Esophagus muscularis mucosa (tissue), 4 donors: Measurements from ENCODE around the gene SLC25A22.

ENCODE experiments used
- EP300 ChIP-seq: sonication (generic); formaldehyde crosslinking; IDR thresholded peaks from one replicate; pipeline ENCODE4 v1.6.1; 2017; ENCODE audit warnings: antibody characterized with exemption
- POLR2A ChIP-seq: fragments of 450-650 bp; IDR thresholded peaks from one replicate; pipeline ENCODE4 v1.6.1; 2017; ENCODE audit warnings: antibody characterized with exemption, moderate library complexity, mild to moderate bottlenecking, low read depth
- TF ChIP-seq, protein P1 (sequence below), 3 experiments: fragments of 200-600 bp in 2 of 3; fragments of 450-650 bp in 1 of 3; sonication (generic) in 2 of 3; IDR thresholded peaks; one replicate each; pipeline ENCODE4 v1.5.1; 2017 to 2019; ENCODE audit warnings: antibody characterized with exemption in 3 of 3, mild to moderate bottlenecking in 2 of 3, moderate library complexity in 1 of 3

DNA sequence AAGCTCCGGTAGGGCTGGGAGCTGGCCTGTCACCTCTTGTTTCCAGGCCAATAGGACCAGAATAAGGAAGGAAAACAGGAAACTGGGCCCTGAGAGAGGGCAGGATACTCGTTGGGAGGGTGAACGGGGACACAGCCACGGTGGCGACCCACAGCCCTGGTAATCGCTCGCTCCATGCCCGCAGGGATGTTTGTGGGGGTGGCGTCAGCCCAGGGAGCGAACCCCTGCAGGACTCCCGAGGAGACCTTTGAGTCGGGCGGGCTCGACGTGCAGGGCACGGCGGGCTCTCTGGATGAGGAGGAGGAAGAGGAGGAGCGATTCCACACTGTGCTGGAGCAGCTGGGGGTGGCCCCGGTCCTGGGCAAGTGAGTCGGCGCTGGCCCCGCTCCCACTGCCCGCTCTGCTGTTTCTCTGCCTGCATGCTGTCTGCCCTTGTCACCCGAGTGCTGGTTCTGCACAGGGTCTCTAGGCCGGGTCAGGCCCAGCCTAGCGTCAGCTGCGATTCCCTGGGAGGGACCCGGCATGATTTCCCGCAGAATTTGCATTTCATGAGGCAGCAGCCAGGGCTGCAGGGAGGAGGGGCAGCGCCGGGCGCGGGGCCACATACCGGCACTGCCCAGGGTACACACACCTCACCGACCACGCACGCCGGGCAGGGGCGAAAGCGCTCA lies 31.2 kb upstream of the SLC25A22 start:
- TF ChIP-seq POLR2A (no peak), EP300 (no peak)
- TF ChIP-seq, protein P1, sequence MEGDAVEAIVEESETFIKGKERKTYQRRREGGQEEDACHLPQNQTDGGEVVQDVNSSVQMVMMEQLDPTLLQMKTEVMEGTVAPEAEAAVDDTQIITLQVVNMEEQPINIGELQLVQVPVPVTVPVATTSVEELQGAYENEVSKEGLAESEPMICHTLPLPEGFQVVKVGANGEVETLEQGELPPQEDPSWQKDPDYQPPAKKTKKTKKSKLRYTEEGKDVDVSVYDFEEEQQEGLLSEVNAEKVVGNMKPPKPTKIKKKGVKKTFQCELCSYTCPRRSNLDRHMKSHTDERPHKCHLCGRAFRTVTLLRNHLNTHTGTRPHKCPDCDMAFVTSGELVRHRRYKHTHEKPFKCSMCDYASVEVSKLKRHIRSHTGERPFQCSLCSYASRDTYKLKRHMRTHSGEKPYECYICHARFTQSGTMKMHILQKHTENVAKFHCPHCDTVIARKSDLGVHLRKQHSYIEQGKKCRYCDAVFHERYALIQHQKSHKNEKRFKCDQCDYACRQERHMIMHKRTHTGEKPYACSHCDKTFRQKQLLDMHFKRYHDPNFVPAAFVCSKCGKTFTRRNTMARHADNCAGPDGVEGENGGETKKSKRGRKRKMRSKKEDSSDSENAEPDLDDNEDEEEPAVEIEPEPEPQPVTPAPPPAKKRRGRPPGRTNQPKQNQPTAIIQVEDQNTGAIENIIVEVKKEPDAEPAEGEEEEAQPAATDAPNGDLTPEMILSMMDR (IDR thresholded peaks at IDR 0.05): no peak
